T-helper 1 cell treated with Interleukin-12 subunit alpha and Interleukin-12 subunit beta and Interleukin-4 antibody, amounts not matched to agents 30 μg/mL and 1 μg/mL, for 36 hours (primary cell): Measurements from ENCODE around the gene HAPLN1.
A peak's percentile ranks its signal among the peaks of the same experiment; 100 is the strongest.

Experiments used
- H3K27ac Mint-ChIP-seq: one replicate; pipeline ENCODE4 v1.8.0; 2021; ENCODE audit warnings: mild to moderate bottlenecking, mixed read lengths
- H3K27me3 Mint-ChIP-seq: one replicate; pipeline ENCODE4 v1.8.0; 2021; ENCODE audit warnings: low read depth, mixed read lengths
- H3K36me3 Mint-ChIP-seq: one replicate; pipeline ENCODE4 v1.8.0; 2021; ENCODE audit warnings: low read depth, mixed read lengths
- H3K4me1 Mint-ChIP-seq: one replicate; pipeline ENCODE4 v1.8.0; 2021; ENCODE audit warnings: low read depth, mixed read lengths
- H3K4me3 Mint-ChIP-seq: one replicate; pipeline ENCODE4 v1.8.0; 2021; ENCODE audit warnings: mild to moderate bottlenecking, moderate library complexity, mixed read lengths
- H3K9me3 Mint-ChIP-seq: one replicate; pipeline ENCODE4 v1.8.0; 2021; ENCODE audit warnings: mixed read lengths

The HAPLN1 gene

DNA sequence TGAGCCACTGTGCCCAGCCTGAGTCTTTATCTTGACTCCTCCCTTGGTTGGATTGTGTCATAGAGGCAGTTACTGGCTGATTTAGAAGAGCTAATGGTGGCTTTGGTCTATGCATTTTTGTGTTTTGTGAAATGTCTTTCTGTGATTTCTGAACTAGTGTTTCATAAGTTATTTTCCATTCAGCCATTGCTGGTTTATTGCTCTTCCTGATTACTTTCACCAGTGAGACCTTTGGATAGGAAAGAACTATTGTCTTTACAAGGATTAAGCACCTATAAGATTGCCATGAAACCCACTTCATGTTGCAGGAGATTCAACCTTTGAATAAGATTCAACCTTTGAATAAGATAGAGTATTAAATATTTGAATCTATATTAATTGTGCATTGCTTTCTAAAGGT lies 8.7 kb upstream of the HAPLN1 start:
- Mint-ChIP-seq H3K9me3 (peaks cover 4% of the 10 kb centered on the region), H3K27ac (no peak overlapping the region), H3K36me3 (no peaks in the 10 kb centered on the region), H3K27me3 (peaks cover 11% of the 10 kb centered on the region), H3K4me1 (no peaks in the 10 kb centered on the region), H3K4me3 (no peak overlapping the region)

- peaks cover 29% of the 10 kb centered on the region for H3K27me3 Mint-ChIP-seq
- H3K36me3 Mint-ChIP-seq, result no peaks in the 10 kb centered on the region
- H3K4me3 Mint-ChIP-seq, result no peak overlapping the region
- H3K4me1 Mint-ChIP-seq, result no peaks in the 10 kb centered on the region
- H3K9me3 Mint-ChIP-seq, result no peaks in the 10 kb centered on the region
- H3K27ac Mint-ChIP-seq, result no peak overlapping the region
Measured at GRCh38 chr5:83726912-83727311, 6.3 kb upstream of the HAPLN1 start.

DNA sequence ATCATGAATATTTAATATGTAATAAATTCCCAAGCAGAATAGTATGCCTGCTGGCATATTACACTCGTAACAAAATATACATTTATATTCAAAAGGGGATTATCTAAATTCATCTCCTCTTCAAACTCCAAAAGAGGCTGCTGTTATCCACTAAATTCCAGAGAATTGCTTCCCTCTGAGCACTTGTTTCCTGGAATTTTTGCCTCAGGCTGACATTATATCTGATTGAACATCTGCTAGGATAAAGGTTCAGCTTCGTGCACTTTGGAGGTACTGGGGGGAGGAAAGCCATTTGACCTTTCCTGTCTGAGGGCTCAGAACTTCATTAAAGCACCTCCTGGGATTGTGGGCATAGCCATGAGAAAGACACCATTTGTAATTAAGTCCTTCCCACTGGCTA lies 4.3 kb upstream of the HAPLN1 start:
- H3K27ac Mint-ChIP-seq, result no peak overlapping the region
- no peaks in the 10 kb centered on the region for H3K36me3 Mint-ChIP-seq
- no peak overlapping the region for H3K4me3 Mint-ChIP-seq
- H3K9me3 Mint-ChIP-seq, result no peaks in the 10 kb centered on the region
- peaks cover 41% of the 10 kb centered on the region for H3K27me3 Mint-ChIP-seq
- peaks cover 6% of the 10 kb centered on the region for H3K4me1 Mint-ChIP-seq

DNA sequence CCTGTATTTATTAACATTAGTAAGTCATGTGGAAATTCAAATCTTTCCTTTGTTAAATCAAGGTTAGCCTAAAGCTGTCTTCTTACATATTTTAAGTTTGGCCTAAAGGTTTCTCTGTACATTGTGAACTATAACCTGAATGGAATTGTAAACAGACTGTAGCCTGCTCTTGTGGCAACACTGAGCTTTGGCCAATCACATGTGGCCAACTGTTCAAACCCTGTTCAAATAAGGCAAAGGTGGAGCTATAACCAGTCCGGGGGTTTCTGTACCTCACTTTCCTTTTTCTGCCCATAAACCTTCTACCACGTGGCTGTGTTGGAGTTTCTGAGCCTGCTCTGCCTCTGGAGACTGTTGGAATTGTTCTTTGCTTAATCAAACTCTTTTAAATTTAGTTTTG lies 3.3 kb upstream of the HAPLN1 start:
- Mint-ChIP-seq H3K36me3 (no peaks in the 10 kb centered on the region), H3K4me1 (peaks cover 6% of the 10 kb centered on the region), H3K27me3 (peaks cover 48% of the 10 kb centered on the region), H3K4me3 (no peak overlapping the region), H3K9me3 (no peaks in the 10 kb centered on the region), H3K27ac (no peak overlapping the region)

DNA sequence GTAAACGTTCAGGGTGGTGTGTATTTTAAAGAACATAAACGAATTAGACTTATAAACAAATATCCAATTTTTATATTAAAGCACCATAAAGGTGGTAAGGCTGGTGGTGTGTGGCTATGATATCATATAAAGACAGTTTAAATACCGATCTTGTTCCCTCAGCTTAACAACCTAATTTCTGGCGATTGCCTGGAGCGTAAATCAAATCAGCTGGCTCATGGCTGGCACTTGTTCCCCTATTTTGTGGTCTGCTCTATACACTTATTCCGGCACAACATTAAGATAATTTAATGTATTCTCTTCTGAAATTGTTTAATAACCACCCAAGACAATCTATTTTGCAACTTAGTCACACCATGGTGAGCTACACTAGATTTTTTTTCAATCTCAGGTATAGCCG lies 2.4 kb upstream of the HAPLN1 start:
- Mint-ChIP-seq H3K36me3 (no peaks in the 10 kb centered on the region), H3K4me1 (peaks cover 6% of the 10 kb centered on the region), H3K27ac (no peak overlapping the region), H3K27me3 (peaks cover 55% of the 10 kb centered on the region), H3K9me3 (no peaks in the 10 kb centered on the region), H3K4me3 (no peak overlapping the region)

GRCh38 chr5:83721953-83722901 lies 1.6 kb upstream of the HAPLN1 start:
- H3K27ac Mint-ChIP-seq, result no peak overlapping the region
- no peaks in the 10 kb centered on the region for H3K9me3 Mint-ChIP-seq
- no peaks in the 10 kb centered on the region for H3K36me3 Mint-ChIP-seq
- H3K27me3 Mint-ChIP-seq, result peaks cover 55% of the 10 kb centered on the region
- peak overlapping the region; percentile 63 for H3K4me3 Mint-ChIP-seq
- peaks cover 6% of the 10 kb centered on the region for H3K4me1 Mint-ChIP-seq

DNA sequence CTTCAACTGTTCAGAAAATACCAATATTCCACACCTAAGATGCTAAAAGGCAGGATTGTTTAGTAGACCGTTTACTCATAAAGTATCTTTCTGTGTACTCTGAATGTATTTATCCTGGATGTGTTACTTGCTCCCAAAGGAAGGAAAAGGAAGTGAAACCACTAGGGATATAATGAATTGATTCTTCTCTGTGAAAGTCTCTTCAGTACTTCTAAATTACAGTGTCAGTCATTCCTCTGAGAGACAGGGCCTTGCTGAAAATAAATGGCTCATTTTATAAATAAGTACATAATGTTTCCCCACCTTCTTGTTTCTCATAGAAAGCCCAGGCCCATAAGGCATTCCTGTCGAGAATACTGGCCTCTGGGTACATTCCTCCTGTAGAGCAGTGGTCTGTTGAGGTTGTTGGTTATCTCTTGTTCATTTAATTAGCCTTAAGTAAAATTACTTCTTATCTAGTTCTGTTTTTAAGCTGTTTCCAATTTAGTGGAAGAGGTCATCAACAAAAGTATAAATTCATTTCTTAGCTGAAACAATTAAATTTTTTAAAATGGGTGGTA lies 1.6 kb downstream of the HAPLN1 start:
- no peaks in the 10 kb centered on the region for H3K36me3 Mint-ChIP-seq
- H3K27me3 Mint-ChIP-seq, result peaks cover 56% of the 10 kb centered on the region
- H3K27ac Mint-ChIP-seq, result no peak overlapping the region
- H3K9me3 Mint-ChIP-seq, result no peaks in the 10 kb centered on the region
- H3K4me1 Mint-ChIP-seq, result peaks cover 6% of the 10 kb centered on the region
- H3K4me3 Mint-ChIP-seq, result no peak overlapping the region

GRCh38 chr5:83718195-83718825 lies 2.3 kb downstream of the HAPLN1 start:
- H3K4me3 Mint-ChIP-seq, result no peak overlapping the region
- H3K27ac Mint-ChIP-seq, result no peak overlapping the region
- peaks cover 52% of the 10 kb centered on the region for H3K27me3 Mint-ChIP-seq
- no peaks in the 10 kb centered on the region for H3K9me3 Mint-ChIP-seq
- H3K4me1 Mint-ChIP-seq, result peaks cover 6% of the 10 kb centered on the region
- no peaks in the 10 kb centered on the region for H3K36me3 Mint-ChIP-seq

- H3K4me1 Mint-ChIP-seq, result no peaks in the 10 kb centered on the region
- no peaks in the 10 kb centered on the region for H3K36me3 Mint-ChIP-seq
- H3K9me3 Mint-ChIP-seq, result no peaks in the 10 kb centered on the region
- H3K27ac Mint-ChIP-seq, result no peak overlapping the region
- H3K4me3 Mint-ChIP-seq, result no peak overlapping the region
- H3K27me3 Mint-ChIP-seq, result peaks cover 23% of the 10 kb centered on the region
Measured at GRCh38 chr5:83715236-83716065, 5.2 kb downstream of the HAPLN1 start.

GRCh38 chr5:83714810-83715209 lies 5.8 kb downstream of the HAPLN1 start:
- Mint-ChIP-seq H3K4me1 (no peaks in the 10 kb centered on the region), H3K36me3 (no peaks in the 10 kb centered on the region), H3K27me3 (peaks cover 17% of the 10 kb centered on the region), H3K9me3 (no peaks in the 10 kb centered on the region), H3K4me3 (no peak overlapping the region), H3K27ac (no peak overlapping the region)

DNA sequence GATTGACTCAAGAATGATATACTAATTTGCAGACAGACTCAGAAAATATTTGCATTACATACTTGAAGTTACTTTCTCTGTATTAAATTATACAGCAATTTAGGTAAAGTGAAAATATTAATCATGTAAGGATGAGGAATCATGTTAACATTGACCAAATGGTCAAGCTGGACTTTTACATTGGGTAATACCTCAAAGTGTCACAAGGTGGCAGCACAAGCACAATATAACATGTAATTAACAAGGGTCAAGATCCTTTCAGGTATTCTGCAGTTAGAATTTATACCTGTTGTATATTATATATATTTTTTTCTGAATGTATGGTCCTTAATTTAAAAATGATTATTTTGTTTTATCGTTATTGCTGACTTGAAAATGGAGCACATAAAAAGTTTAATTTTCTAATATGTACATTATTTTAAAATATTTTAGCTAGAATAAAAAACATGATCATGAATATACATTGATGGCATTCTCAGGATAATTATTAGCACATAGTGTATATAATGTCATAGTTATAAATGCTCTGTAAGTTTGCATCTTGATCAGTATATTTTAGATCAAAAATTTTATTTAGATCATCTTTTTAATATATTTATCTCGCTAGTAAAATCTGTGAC lies 8.6 kb downstream of the HAPLN1 start:
- Mint-ChIP-seq H3K9me3 (no peaks in the 10 kb centered on the region), H3K27ac (no peak overlapping the region), H3K4me3 (no peak overlapping the region)

GRCh38 chr5:83709973-83710372 lies 10.7 kb downstream of the HAPLN1 start:
- H3K36me3 Mint-ChIP-seq, result no peaks in the 10 kb centered on the region
- H3K4me1 Mint-ChIP-seq, result no peaks in the 10 kb centered on the region
- H3K27ac Mint-ChIP-seq, result no peak overlapping the region
- H3K27me3 Mint-ChIP-seq, result peaks cover 4% of the 10 kb centered on the region
- no peak overlapping the region for H3K4me3 Mint-ChIP-seq
- no peaks in the 10 kb centered on the region for H3K9me3 Mint-ChIP-seq

More for the DNA sequence above, 8.6 kb downstream of the HAPLN1 start:
- H3K4me1 Mint-ChIP-seq, result no peaks in the 10 kb centered on the region
- peaks cover 4% of the 10 kb centered on the region for H3K27me3 Mint-ChIP-seq
- H3K36me3 Mint-ChIP-seq, result no peaks in the 10 kb centered on the region

DNA sequence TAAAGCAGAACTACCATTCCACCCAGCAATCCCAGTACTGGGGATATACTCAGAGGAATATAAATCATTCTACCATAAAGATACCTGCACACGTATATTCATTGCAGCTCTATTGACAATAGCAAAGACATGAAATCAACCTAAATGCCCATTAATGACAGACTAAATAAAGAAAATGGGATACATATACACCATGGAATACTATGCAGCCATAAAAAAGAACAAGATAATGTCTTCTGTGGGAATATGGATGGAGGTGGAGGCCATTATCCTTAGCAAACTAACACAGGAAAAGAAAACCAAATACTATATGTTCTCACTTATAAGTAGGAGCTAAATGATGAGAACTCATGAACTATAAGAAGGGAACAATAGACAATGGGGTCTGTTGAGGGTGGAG lies 12.5 kb downstream of the HAPLN1 start:
- no peaks in the 10 kb centered on the region for H3K36me3 Mint-ChIP-seq
- no peak overlapping the region for H3K27ac Mint-ChIP-seq
- H3K27me3 Mint-ChIP-seq, result no peaks in the 10 kb centered on the region
- no peaks in the 10 kb centered on the region for H3K9me3 Mint-ChIP-seq
- H3K4me3 Mint-ChIP-seq, result no peak overlapping the region
- no peaks in the 10 kb centered on the region for H3K4me1 Mint-ChIP-seq

DNA sequence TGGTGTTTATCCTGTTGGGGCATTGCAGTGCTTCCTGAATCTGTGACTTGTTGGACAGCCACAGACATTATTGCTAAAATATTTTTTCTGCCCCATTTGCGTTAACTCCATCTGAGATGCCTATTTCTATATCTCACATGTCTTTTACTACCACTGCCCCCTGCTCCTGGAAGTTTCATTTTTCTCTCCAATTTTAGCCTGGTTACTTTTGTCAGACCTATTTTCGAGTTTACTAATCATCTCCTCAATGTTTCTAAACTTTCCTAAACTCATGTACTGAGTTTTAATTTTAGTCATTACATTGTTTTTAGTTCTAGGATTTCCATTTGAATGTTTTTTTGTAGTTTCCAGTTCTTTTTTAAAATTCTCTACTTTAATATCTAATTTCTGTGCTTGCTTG lies 17.6 kb downstream of the HAPLN1 start:
- H3K4me1 Mint-ChIP-seq, result no peaks in the 10 kb centered on the region
- no peak overlapping the region for H3K27ac Mint-ChIP-seq
- H3K27me3 Mint-ChIP-seq, result no peaks in the 10 kb centered on the region
- no peaks in the 10 kb centered on the region for H3K36me3 Mint-ChIP-seq
- no peak overlapping the region for H3K4me3 Mint-ChIP-seq
- no peaks in the 10 kb centered on the region for H3K9me3 Mint-ChIP-seq
